ENCODE data around the gene PCK1.

PCK1 gene

GRCh38 chr20:57528148-57528547 lies 32.8 kb upstream of the PCK1 start:
- H3K4me3 ChIP-seq (ENCODE audit: low read depth, low read length), result no peak overlapping the region
- TF ChIP-seq CTCF (IDR thresholded peaks at IDR 0.05; ENCODE audit: insufficient read depth, low read depth, low read length, missing control alignments), result no peak
- no peak for DNase-seq (ENCODE audit: low read depth)

GRCh38 chr20:57529160-57529585 lies 31.7 kb upstream of the PCK1 start:
- no peak for DNase-seq (ENCODE audit: low read depth)
- H3K4me3 ChIP-seq (ENCODE audit: low read depth, low read length), result no peak overlapping the region
- no peak for TF ChIP-seq CTCF (IDR thresholded peaks at IDR 0.05; ENCODE audit: insufficient read depth, low read depth, low read length, missing control alignments)

- no peak for TF ChIP-seq CTCF (IDR thresholded peaks at IDR 0.05; ENCODE audit: insufficient read depth, low read depth, low read length, missing control alignments)
- H3K4me3 ChIP-seq (ENCODE audit: low read depth, low read length), result no peak overlapping the region
- DNase-seq (ENCODE audit: low read depth), result no peak
Observed at GRCh38 chr20:57529810-57530209, 31.1 kb upstream of the PCK1 start.

GRCh38 chr20:57530327-57530981 lies 30.5 kb upstream of the PCK1 start:
- H3K4me3 ChIP-seq (ENCODE audit: low read depth, low read length), result no peak overlapping the region
- no peak for TF ChIP-seq CTCF (IDR thresholded peaks at IDR 0.05; ENCODE audit: insufficient read depth, low read depth, low read length, missing control alignments)
- no peak for DNase-seq (ENCODE audit: low read depth)

GRCh38 chr20:57532104-57532503 lies 28.8 kb upstream of the PCK1 start:
- no peak for TF ChIP-seq CTCF (IDR thresholded peaks at IDR 0.05; ENCODE audit: insufficient read depth, low read depth, low read length, missing control alignments)
- H3K4me3 ChIP-seq (ENCODE audit: low read depth, low read length), result no peak overlapping the region
- DNase-seq (ENCODE audit: low read depth), result no peak

- TF ChIP-seq CTCF (IDR thresholded peaks at IDR 0.05; ENCODE audit: insufficient read depth, low read depth, low read length, missing control alignments), result no peak
- DNase-seq (ENCODE audit: low read depth), result no peak
- H3K4me3 ChIP-seq (ENCODE audit: low read depth, low read length), result no peak overlapping the region
Observed at GRCh38 chr20:57535297-57535696, 25.6 kb upstream of the PCK1 start.

GRCh38 chr20:57536120-57536708 lies 24.7 kb upstream of the PCK1 start:
- DNase-seq (ENCODE audit: low read depth), result no peak
- no peak overlapping the region for H3K4me3 ChIP-seq (ENCODE audit: low read depth, low read length)
- no peak for TF ChIP-seq CTCF (IDR thresholded peaks at IDR 0.05; ENCODE audit: insufficient read depth, low read depth, low read length, missing control alignments)

All from GM12865 (cell line).